Keratinocyte (primary cell): ENCODE measurements around the gene HOMER2. TPM values are rescaled to one million over a fixed set of nuclear protein-coding genes. Genes with fewer than 3 reads are reported as not detected.

Experiments used
- DNase-seq: peaks from one replicate; pipeline ENCODE4 v3.0.0-alpha.2; 2011; ENCODE audit warnings: low read depth, missing footprints, low spot score
- FAIRE-seq: peaks from 2 replicates; lab custom pipeline; 2011; peaks lifted over from hg19 to GRCh38; lab: Jason Lieb, UNC
- H2AFZ ChIP-seq: 2 replicates; pipeline ENCODE4 v1.6.0; 2012; ENCODE audit warnings: low read length, control low read depth, inconsistent platforms; ENCODE audit not compliant: control insufficient read depth
- H3K27ac ChIP-seq: 2 replicates; pipeline ENCODE4 v1.5.1; 2011; ENCODE audit warnings: low read length; ENCODE audit not compliant: control insufficient read depth, insufficient read depth
- H3K27me3 ChIP-seq: 3 replicates; pipeline ENCODE4 v1.6.0; 2011; ENCODE audit warnings: low read length; ENCODE audit not compliant: control insufficient read depth, insufficient read depth; ENCODE audit errors: extremely low read depth
- H3K36me3 ChIP-seq, 2 experiments: 2 replicates in 1 of 2; 3 replicates in 1 of 2; pipeline ENCODE4 v1.5.1; 2011; ENCODE audit warnings: low read length in 2 of 2, mild to moderate bottlenecking in 1 of 2; ENCODE audit not compliant: control insufficient read depth in 2 of 2, insufficient read depth in 2 of 2; ENCODE audit errors: extremely low read depth in 1 of 2
- H3K4me1 ChIP-seq: 3 replicates; pipeline ENCODE4 v1.5.1; 2011; ENCODE audit warnings: low read length; ENCODE audit not compliant: control insufficient read depth, insufficient read depth; ENCODE audit errors: extremely low read depth
- H3K4me2 ChIP-seq: 3 replicates; pipeline ENCODE4 v1.6.0; 2011; ENCODE audit warnings: low read depth, low read length; ENCODE audit not compliant: control insufficient read depth, insufficient read depth; ENCODE audit errors: extremely low read depth
- H3K4me3 ChIP-seq, 3 experiments: fragments of 200-600 bp in 1 of 3; sonication (generic) in 1 of 3; 2 replicates in 2 of 3; 3 replicates in 1 of 3; pipeline ENCODE4 v1.5.1; 2011 to 2016; ENCODE audit warnings: low read length in 3 of 3, mild to moderate bottlenecking in 3 of 3, control low read depth in 2 of 3, inconsistent platforms in 1 of 3, low read depth in 1 of 3, mixed read lengths in 1 of 3, mixed run types in 1 of 3, moderate library complexity in 1 of 3; ENCODE audit not compliant: control insufficient read depth in 2 of 3, insufficient read depth in 2 of 3; ENCODE audit errors: extremely low read depth in 1 of 3
- H3K79me2 ChIP-seq: 2 replicates; pipeline ENCODE4 v1.6.0; 2012; ENCODE audit warnings: low read length; ENCODE audit not compliant: control insufficient read depth, insufficient read depth
- H3K9ac ChIP-seq: 3 replicates; pipeline ENCODE4 v1.6.0; 2011; ENCODE audit warnings: low read length; ENCODE audit not compliant: control insufficient read depth, insufficient read depth; ENCODE audit errors: extremely low read depth
- H3K9me1 ChIP-seq: 3 replicates; pipeline ENCODE4 v1.6.0; 2011; ENCODE audit warnings: low read length; ENCODE audit not compliant: control insufficient read depth, insufficient read depth; ENCODE audit errors: extremely low read depth
- H3K9me3 ChIP-seq: 2 replicates; pipeline ENCODE4 v1.5.1; 2012; ENCODE audit warnings: low read depth, low read length; ENCODE audit not compliant: control insufficient read depth
- H4K20me1 ChIP-seq: 3 replicates; pipeline ENCODE4 v1.6.0; 2011; ENCODE audit warnings: low read length; ENCODE audit not compliant: control insufficient read depth, insufficient read depth; ENCODE audit errors: extremely low read depth
- CTCF ChIP-seq, 3 experiments: IDR thresholded peaks in 1 of 3; conservative IDR thresholded peaks in 1 of 3; optimal IDR thresholded peaks in 1 of 3; 2 replicates in 2 of 3; 3 replicates in 1 of 3; pipeline versions ENCODE3 to v1.5.1; 2011; ENCODE audit warnings: low read length in 3 of 3, mild to moderate bottlenecking in 3 of 3, moderate library complexity in 2 of 3, control low read depth in 1 of 3, inconsistent platforms in 1 of 3; ENCODE audit not compliant: insufficient read depth in 2 of 3; ENCODE audit errors: extremely low read depth in 1 of 3
- EZH2 ChIP-seq: IDR thresholded peaks from one replicate; pipeline ENCODE4 v1.6.1; 2012; ENCODE audit warnings: inconsistent platforms, mild to moderate bottlenecking, low read length, moderate library complexity
- dilution Hi-C: fragments of 300-500 bp; cut with MboI; formaldehyde crosslinking; loops from one replicate; pipeline ENCODE4 v1.7.0; 2020; ENCODE audit warnings: low sequenced_read_pairs; ENCODE audit not compliant: extremely low pct_ligation_motif_present
- polyA plus RNA-seq, 5 experiments: library from polyadenylated mRNA; depleted of rRNA in 3 of 5; stranded (reverse) in 3 of 5; stranded (forward) in 1 of 5; unstranded in 1 of 5; fragments of >200 nt; gene quantifications; 1 replicate in 1 of 5; 2 replicates in 3 of 5; 3 replicates in 1 of 5; pipeline versions ENCODE4 v1.2.1 to v1.2.3, GENCODE V29; 2011 to 2012; ENCODE audit warnings: missing spikeins in 2 of 5, low read depth in 1 of 5, low replicate concordance in 1 of 5

The HOMER2 gene
- polyA plus RNA-seq, 1 donor (not counting 4 experiments of a cell fraction or from before 2014, with no cell fraction given): 12.4 TPM

GRCh38 chr15:82851306-82851850, 101.1 kb downstream of the HOMER2 start:
- Histone ChIP-seq H3K9me1 (no peaks in the 10 kb centered on the region), H3K27ac (no peak overlapping the region), H3K79me2 (no peaks in the 10 kb centered on the region), H4K20me1 (no peaks in the 10 kb centered on the region), H3K4me2 (no peak overlapping the region), H3K27me3 (no peaks in the 10 kb centered on the region), H3K4me1 (peaks cover 15% of the 10 kb centered on the region), H3K9ac (no peak overlapping the region), H2AFZ (no peak overlapping the region), H3K36me3 (no peaks in the 10 kb centered on the region), H3K4me3 (no peak overlapping the region), H3K9me3 (no peaks in the 10 kb centered on the region)
- TF ChIP-seq EZH2: no peak
- no peak for TF ChIP-seq CTCF (optimal IDR thresholded peaks at IDR 0.05 in 1 of 3, IDR thresholded peaks at IDR 0.05 in 1 of 3, conservative IDR thresholded peaks at IDR 0.05 in 1 of 3; ENCODE audit: extremely low read depth in 1 of 3, insufficient read depth in 2 of 3, low read length in 3 of 3)
- DNase-seq (no peak), FAIRE-seq (no peak)
- dilution Hi-C loops: no loop called here

GRCh38 chr15:82850731-82851130, 101.8 kb downstream of the HOMER2 start:
- dilution Hi-C loops: no loop called here
- TF ChIP-seq CTCF (optimal IDR thresholded peaks at IDR 0.05 in 1 of 3, IDR thresholded peaks at IDR 0.05 in 1 of 3, conservative IDR thresholded peaks at IDR 0.05 in 1 of 3; ENCODE audit: extremely low read depth in 1 of 3, insufficient read depth in 2 of 3, low read length in 3 of 3) (peak in 1 of 3 experiments; percentile 12), EZH2 (no peak)
- H4K20me1 ChIP-seq: no peaks in the 10 kb centered on the region
- no peak overlapping the region for H2AFZ ChIP-seq
- H3K9me3 ChIP-seq: no peaks in the 10 kb centered on the region
- H3K27me3 ChIP-seq: no peaks in the 10 kb centered on the region
- no peak overlapping the region for H3K27ac ChIP-seq
- H3K9me1 ChIP-seq: no peaks in the 10 kb centered on the region
- DNase-seq (no peak), FAIRE-seq (no peak)
- no peak overlapping the region for H3K4me2 ChIP-seq
- no peaks in the 10 kb centered on the region for H3K36me3 ChIP-seq
- H3K4me3 ChIP-seq: no peak overlapping the region
- H3K79me2 ChIP-seq: no peaks in the 10 kb centered on the region
- H3K9ac ChIP-seq: no peak overlapping the region
- H3K4me1 ChIP-seq: peaks cover 15% of the 10 kb centered on the region
